Kidney glomerular epithelial cell (primary cell): ENCODE data around the gene PTAFR.
A peak's percentile ranks its signal among the peaks of the same experiment; 100 is the strongest.

Source experiments
- DNase-seq: peaks from one replicate; lab custom pipeline; 2025; lab: John Stamatoyannopoulos, UW

PTAFR gene

GRCh38 chr1:28178690-28179485 is 2.4 kb upstream of the PTAFR start:
- no peak for DNase-seq

GRCh38 chr1:28175955-28176485 is 470 bp downstream of the PTAFR start:
- DNase-seq = no peak

- no peak for DNase-seq
Measured at GRCh38 chr1:28173980-28174297, 2.6 kb downstream of the PTAFR start.

- DNase-seq = no peak
Measured at GRCh38 chr1:28173151-28173979, 3.1 kb downstream of the PTAFR start.

- no peak for DNase-seq
Measured at GRCh38 chr1:28172713-28173150, 3.8 kb downstream of the PTAFR start.

GRCh38 chr1:28171246-28171645 is 5.2 kb downstream of the PTAFR start:
- DNase-seq = no peak

GRCh38 chr1:28170001-28170596 is 6.4 kb downstream of the PTAFR start:
- no peak for DNase-seq

GRCh38 chr1:28163496-28164161 is 12.9 kb downstream of the PTAFR start:
- DNase-seq = no peak

- no peak for DNase-seq
Measured at GRCh38 chr1:28162151-28162550, 14.3 kb downstream of the PTAFR start.

GRCh38 chr1:28161751-28162150 is 14.7 kb downstream of the PTAFR start:
- no peak for DNase-seq

- DNase-seq = peak; percentile 30
Measured at GRCh38 chr1:28160782-28161266, 15.7 kb downstream of the PTAFR start.

- DNase-seq = no peak
Measured at GRCh38 chr1:28159680-28160079, 16.8 kb downstream of the PTAFR start.

- DNase-seq = no peak
Measured at GRCh38 chr1:28159243-28159642, 17.2 kb downstream of the PTAFR start.

- no peak for DNase-seq
Measured at GRCh38 chr1:28157894-28158293, 18.6 kb downstream of the PTAFR start.

- DNase-seq = no peak
Measured at GRCh38 chr1:28156821-28157220, 19.7 kb downstream of the PTAFR start.

GRCh38 chr1:28155628-28156027 is 20.9 kb downstream of the PTAFR start:
- DNase-seq = no peak

- DNase-seq = no peak
Measured at GRCh38 chr1:28154078-28154594, 22.4 kb downstream of the PTAFR start.

- DNase-seq = no peak
Measured at GRCh38 chr1:28150125-28150780, 26.2 kb downstream of the PTAFR start.

GRCh38 chr1:28148880-28149195 is 27.7 kb downstream of the PTAFR start:
- no peak for DNase-seq

GRCh38 chr1:28147264-28148094 is 29.0 kb downstream of the PTAFR start:
- no peak for DNase-seq
